Skin epidermis (tissue), 12 donors: ENCODE measurements around the gene SGPP1.
"Not testable (repeated sequence)": the region's sequence is repeated elsewhere in the genome, so short reads cannot be mapped to it uniquely, and the experiment has no call there.

Source experiments
- H3K27ac ChIP-seq, 21 experiments: fragments of 200-600 bp; sonication (generic) in 11 of 21; one replicate each; pipeline ENCODE4 v1.5.0; 2020; ENCODE audit warnings: mild to moderate bottlenecking in 3 of 21, inconsistent platforms in 2 of 21, moderate library complexity in 2 of 21
- H3K4me3 ChIP-seq, 7 experiments: fragments of 200-600 bp; sonication (generic) in 2 of 7; one replicate each; pipeline ENCODE4 v1.5.0; 2020; ENCODE audit warnings: inconsistent platforms in 2 of 7, mild to moderate bottlenecking in 2 of 7, moderate library complexity in 1 of 7

The SGPP1 gene

DNA sequence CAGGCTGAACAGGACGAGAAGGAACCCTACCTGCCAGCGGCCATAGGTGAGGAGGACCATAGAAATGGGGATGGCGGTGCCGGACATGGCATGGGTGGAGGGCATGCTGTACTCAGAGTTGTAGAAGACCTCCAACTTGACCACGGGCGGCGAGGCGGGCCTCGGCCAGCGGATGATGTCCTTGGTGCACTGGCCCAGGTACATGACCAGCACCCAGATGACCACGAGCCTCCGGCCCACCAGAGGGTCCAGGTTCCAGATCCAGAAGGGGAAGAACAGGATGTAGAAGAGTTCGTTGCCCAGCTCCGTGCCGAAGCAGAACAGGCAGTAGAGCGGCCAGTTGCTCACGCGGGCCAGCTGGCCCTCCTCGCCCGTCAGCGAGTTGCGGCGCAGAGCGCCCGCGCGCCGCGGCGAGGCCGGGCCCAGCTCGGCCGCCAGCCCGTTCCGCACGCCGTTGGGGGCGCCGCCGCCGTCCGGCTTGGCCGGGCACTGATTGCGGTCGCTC is 582 bp downstream of the SGPP1 start:
- Histone ChIP-seq H3K4me3 (peak overlapping the region; percentile 83 to 99 (median 89)), H3K27ac (peak overlapping the region; percentile 74 to 94 (median 87))

DNA sequence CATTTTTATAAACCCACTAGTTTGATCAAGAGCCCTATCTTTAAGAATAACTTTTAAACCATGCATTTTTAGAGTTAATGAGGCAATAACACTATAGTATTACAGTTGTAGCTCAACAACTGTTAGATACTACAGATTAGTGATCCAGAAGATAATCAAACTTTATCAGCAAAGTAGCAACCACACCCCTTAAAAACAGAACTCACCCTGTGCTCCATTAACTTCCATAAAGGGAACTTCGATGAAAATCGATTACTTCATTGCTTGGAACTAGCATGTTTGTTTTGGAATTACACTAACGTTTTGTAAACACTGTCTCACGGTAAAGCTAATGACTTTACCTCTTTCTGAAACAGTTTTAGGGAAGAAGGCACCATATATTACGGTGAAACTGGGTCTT is 1.4 kb downstream of the SGPP1 start:
- Histone ChIP-seq H3K4me3 (peak overlapping the region; percentile 83 to 99 (median 89)), H3K27ac (peak overlapping the region in 10 of 21 experiments; percentile 79 to 94 (median 86))

DNA sequence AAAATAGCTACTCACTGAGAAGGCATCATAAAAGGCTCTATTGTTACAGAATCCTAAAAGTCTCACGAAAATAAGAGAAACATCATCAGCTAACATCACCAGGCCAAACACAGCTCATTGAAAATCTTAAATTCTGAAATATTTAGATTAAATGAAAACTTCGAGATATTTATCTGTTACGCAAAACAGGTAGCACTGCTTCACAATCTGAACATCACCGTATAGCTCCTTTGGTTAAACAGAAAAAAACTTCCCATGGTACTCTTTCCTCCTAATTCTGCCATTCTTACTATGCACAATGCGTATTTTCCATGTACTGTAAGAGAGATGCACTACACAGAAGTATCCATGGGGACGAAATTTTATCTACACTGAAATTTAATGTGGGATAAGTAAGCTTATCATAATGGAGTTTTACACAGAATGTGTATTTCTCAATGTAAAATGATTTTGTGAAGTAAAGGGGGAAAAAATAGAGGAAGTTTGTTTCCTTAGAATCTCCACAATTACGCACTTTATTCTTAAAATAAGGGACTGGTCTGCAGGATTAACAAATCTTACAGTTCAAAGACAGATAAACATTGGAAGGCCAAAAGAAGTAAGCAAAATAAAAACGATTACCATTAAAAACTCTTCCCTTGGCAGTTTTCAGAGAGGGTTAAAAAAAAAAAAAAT is 1.9 kb downstream of the SGPP1 start:
- Histone ChIP-seq H3K27ac (peak overlapping the region in 3 of 21 experiments; percentile 85 to 94 (median 87)), H3K4me3 (peak overlapping the region; percentile 8 to 99 (median 89))

DNA sequence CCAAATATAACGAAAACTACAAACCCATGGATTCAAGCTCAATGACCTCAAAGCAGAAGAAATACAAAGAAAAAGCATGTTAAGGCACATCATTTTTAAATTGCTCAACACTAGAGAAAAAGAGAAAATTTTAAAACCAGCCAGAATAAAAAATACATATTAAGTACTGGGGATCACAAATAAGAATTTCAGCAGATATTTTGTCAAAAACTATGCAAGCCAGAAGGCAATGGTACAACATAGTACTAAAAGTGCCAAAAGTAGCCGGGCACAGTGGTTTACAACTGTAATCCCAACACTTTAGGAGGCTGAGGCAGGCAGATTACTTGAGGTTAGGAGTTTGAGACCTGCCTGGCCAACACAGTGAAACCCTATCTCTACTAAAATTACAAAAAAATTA is 10.2 kb downstream of the SGPP1 start:
- Histone ChIP-seq H3K4me3 (no peak overlapping the region), H3K27ac (no peak overlapping the region)

DNA sequence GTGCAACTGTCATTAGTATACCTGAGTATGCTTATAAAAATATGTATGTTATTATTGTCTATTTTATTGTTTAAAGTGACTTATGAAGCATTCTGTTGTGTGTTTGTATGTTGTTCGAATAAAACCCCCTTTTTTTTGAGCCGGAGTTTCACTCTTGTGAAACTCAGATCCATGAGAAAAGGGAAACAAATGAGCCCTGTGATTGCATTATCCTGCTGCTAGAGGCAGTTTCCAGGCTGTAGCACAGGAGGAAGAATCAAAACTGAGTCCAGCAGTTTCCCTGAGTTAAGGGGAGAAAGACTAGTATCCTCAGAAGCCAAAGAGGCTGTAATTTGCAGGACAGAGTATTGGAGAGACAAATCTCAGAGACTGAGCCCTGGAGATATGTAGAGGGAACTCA is 12.5 kb downstream of the SGPP1 start:
- no peak overlapping the region for H3K27ac ChIP-seq
- no peak overlapping the region for H3K4me3 ChIP-seq

DNA sequence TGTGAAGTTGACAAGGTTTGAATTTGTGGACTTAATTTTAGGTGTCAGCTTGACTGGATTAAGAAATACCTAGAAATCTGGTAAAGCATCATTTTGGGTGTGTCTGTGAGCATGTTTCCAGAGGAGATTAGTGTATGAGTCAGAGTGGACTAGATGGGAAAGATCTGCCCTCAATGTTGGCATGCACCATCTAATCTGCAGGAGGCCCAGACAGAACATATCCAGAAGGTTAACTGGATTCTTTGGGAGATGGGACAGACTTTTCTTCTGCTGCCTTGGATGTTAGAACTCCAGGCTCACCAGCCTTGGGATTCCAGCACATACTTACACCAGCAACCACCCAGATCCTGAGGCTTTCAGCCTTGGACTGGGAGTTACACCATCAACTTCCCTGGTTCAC is 14.1 kb downstream of the SGPP1 start:
- Histone ChIP-seq H3K27ac (no peak overlapping the region), H3K4me3 (no peak overlapping the region)

DNA sequence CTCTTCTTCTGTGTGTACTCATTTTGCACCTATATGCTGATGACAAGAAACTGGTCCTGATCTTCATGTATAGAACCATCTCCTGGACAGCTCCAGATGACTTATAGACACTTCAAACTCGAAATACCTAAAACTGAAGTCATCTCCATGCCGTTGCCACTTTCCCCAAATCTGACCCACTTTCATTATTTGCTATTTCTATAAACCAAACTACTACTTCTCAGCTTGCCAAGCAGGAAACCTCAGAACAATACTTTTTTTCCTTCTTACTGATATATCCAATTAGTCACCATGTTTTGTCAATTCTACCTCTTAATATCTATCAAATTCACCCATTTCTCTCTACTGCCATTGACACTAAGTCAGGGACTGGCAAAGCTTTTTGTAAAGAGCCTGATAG is 14.8 kb downstream of the SGPP1 start:
- H3K27ac ChIP-seq: no peak overlapping the region
- no peak overlapping the region for H3K4me3 ChIP-seq

DNA sequence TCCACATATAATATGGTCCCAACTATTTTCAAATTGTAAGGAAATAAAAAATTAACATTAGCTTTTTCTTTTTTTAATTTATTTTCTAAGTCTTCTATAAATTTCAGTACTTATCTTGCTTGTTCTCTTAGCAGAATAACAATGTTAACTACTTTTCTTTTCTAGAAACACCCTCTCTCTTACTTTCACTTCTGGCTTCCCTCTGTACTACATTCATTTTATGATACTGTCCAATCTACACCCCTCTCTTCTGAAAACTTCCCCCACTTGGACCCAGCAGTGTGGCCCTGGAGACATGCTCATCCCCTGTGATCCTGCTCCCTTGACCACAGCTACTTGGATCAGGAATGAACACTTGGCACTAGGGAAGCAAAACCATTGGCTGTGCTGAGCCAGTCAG is 15.7 kb downstream of the SGPP1 start:
- no peak overlapping the region for H3K4me3 ChIP-seq
- no peak overlapping the region for H3K27ac ChIP-seq

DNA sequence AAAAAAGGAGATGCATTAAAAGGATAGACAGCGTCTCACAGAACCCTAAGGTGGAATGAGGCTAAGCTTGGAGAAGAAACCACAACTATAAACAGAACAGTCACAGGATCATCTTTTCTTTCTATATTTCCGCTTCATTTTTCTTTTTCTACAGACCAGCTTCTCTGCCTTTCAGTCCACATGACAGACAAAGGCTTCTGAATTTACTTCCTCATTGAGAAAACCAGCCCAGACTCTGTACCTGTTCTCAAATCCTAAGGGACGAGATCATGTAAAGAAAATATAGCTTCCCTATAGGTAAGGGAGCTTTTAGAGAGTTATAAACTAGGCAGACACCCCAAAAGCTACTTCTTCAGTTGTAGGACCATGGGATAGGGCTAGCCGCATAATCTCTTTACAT is 17.4 kb downstream of the SGPP1 start:
- Histone ChIP-seq H3K4me3 (no peak overlapping the region), H3K27ac (no peak overlapping the region)

DNA sequence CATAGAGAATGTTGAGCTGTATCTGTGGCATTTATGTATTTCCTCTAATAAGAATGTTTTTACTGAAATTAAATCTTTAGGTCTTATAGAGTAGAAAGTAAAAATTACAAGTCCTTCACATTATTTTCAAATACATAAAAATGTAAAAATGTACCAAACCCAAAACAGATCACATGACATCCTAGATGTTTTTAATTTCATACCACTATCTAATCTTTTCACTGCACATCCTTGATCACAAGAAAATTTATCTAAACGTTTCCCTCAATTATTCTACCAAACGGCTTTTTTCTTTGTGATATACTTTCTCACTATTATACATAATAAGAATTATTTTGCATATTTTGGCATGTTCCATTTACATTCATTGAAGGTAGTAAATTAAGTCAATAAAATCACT is 18.3 kb downstream of the SGPP1 start:
- no peak overlapping the region for H3K4me3 ChIP-seq
- no peak overlapping the region for H3K27ac ChIP-seq

DNA sequence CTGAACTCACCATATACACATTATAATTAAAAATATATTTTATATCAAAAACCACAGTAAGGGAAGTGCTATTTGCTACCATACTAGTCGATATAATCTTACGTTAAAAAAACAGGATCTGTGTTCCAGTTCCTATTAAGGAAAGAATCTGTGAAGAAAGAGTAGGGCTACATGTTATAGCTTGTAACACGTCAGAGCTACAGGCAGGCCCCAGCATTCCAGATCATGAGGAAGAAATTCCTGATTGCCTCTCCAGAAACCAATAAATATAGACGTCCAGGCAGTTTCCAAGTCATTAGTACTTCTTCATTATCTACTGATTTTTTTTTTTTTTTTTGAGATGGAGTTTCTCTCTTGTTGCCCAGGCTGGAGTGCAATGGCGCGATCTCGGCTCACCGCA is 20.6 kb downstream of the SGPP1 start:
- H3K27ac ChIP-seq: no peak overlapping the region
- no peak overlapping the region for H3K4me3 ChIP-seq

DNA sequence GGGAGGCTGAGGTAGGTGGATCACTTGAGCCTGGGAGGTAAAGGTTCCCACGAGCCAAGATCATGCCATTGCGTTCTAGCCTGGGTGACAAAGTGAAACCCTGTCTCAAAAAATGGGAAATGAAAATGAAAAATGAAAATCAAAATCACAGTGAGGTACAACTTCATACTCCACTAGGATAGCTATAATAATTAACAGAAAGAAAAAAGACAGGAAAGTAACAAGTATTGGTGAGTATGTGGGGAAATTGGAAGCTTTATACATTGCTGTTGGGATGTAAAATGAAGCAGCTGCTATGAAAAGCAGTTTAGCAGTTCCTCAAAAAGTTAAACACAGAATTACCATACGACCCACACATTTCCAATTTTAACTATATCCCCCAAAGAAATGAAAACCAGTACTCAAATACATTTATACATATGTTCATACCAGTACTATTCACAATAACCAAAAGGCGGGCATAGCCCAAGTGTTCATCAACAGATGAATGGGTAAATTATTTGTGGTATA is 22.2 kb downstream of the SGPP1 start:
- H3K27ac ChIP-seq: no peak overlapping the region
- no peak overlapping the region for H3K4me3 ChIP-seq

DNA sequence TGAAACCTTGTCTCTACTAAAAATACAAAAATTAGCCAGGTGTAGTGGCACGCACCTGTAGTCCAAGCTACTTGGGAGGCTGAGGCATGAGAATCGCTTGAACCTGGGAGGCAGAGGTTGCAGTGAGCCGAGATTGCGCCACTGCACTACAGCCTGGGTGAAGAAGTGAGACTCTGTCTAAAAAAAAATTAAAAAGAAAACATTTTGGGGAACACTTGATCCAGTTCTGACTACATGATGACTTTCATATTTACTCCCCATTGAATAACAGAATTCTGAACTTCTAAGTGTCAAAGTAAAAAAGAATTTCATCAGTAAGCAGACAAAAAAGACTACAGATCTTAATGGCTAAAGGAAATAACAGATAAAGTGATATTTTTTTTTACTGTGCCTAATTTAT is 25.3 kb downstream of the SGPP1 start:
- not testable (repeated sequence) for H3K4me3 ChIP-seq, H3K27ac ChIP-seq

DNA sequence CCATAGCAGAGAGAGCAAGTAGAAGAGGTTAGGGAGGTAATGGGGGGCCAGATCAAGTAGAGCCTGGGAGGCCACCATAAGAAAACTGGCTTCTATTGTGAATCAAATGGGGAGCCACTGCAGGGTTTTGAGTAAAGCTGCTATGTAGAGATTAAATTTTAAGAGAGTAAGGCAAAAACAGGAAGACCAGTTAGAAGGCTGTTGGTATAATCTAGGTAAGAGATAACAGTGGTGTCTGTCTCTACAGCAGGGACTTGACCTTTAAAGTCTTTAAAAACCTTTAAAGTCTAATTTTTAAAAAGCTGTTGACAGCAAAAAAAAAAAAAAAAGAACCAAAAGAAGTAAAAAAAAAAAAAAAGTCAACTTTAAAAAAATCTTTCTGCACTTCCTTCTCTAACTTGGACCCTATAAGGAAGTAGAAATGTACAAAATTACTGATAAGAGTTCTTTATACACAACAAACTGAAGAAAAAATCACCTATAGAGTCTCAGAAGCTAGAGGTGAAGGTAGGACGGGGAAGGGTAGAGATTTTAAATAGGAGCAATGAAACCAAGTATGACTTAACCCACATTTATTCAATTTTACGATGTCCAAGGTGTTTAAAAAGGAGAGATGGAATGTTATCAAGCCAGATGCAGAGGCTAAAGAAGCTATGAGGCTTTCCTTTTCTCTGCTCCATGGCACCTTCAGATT is 26.1 kb downstream of the SGPP1 start:
- no peak overlapping the region for H3K4me3 ChIP-seq
- H3K27ac ChIP-seq: peak overlapping the region in 2 of 21 experiments; percentile 23 to 51

DNA sequence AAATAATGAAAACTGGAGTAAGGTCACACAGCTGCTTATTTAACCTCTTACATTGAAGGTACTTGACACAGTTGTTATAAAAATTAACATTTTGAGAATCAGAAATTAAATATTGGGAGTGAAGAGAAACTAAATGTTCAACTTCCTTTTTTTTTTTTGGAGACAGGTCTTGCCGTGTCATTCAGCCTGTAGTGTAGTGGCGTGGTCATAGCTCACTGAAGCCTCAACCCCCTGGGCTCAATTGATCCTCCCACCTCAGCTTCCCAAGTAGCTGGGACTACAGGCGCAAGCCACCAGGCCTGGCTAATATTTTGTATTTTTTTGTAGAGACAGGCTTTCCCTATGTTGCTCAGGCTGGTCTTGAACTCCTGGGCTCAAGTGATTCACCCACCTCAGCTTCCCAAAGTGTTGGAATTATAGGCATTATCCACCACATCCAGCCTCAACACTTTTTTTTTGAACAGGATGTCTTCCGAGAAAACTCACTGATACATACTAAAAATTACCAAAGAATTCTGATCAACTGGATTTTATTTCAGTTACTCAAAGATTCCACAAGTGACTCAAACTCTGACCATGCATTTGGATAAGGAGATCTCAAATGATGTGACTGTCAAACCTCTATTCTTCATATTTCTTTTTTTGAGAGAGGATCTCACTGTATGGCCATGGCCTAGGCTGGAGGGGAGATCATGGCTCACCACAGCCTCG is 35.4 kb downstream of the SGPP1 start:
- H3K4me3 ChIP-seq: no peak overlapping the region

DNA sequence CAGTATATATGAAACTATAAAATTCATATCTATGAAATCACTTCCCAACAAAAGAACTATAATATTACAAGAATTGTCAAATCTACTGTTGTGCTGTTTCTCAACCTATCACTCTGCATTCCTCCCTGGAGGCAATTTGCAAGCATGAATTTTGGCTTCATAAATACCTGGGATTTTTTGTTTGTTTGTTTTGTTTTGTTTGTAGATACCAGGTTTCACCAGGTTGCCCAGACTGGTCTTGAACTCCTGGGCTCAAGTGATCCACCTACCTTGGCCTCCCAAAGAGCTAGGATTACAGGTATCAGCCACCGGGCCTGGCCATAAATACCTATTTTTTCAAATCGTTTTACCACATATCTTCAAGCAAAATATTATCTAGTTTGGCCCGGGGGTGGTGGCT is 38.7 kb downstream of the SGPP1 start:
- no peak overlapping the region for H3K4me3 ChIP-seq

More for the DNA sequence above, 35.4 kb downstream of the SGPP1 start:
- H3K27ac ChIP-seq: no peak overlapping the region

DNA sequence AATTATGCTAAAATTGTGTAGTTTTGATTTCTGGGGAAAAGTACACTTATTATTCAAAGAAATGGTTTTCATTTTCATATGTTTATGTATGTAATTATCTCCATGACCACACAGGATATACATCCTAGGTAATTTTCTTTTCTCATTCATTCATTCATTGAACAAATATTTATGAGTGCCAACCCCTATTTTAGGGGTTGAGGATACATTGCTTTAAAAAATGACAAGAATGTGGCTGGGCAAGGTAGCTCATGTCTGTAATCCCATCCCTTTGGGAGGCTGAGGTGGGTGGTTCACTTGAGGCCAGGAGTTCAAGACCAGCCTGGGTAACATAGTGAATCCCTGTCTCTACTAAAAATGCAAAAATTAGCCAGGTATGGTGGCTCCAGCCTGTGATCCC is 40.9 kb downstream of the SGPP1 start:
- no peak overlapping the region for H3K27ac ChIP-seq
- no peak overlapping the region for H3K4me3 ChIP-seq

More for the DNA sequence above, 38.7 kb downstream of the SGPP1 start:
- no peak overlapping the region for H3K27ac ChIP-seq

DNA sequence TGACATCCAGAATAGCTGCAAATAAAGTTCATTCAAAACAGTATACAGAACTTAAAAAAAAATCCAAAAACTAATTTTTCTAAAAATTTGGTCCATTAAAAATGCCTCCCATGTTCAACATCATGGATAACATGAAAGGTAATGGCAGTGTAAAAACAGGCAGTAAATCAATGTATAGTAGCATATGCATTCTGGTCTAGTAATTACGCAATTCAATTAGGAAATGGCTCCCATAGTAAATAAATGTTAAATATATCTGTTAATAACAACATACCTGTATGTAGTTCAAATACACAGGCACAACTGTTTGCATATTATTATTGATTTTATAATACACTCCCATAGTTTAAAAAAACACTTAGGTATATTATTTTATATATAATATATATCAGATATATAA is 42.5 kb downstream of the SGPP1 start:
- no peak overlapping the region for H3K27ac ChIP-seq
- H3K4me3 ChIP-seq: no peak overlapping the region

DNA sequence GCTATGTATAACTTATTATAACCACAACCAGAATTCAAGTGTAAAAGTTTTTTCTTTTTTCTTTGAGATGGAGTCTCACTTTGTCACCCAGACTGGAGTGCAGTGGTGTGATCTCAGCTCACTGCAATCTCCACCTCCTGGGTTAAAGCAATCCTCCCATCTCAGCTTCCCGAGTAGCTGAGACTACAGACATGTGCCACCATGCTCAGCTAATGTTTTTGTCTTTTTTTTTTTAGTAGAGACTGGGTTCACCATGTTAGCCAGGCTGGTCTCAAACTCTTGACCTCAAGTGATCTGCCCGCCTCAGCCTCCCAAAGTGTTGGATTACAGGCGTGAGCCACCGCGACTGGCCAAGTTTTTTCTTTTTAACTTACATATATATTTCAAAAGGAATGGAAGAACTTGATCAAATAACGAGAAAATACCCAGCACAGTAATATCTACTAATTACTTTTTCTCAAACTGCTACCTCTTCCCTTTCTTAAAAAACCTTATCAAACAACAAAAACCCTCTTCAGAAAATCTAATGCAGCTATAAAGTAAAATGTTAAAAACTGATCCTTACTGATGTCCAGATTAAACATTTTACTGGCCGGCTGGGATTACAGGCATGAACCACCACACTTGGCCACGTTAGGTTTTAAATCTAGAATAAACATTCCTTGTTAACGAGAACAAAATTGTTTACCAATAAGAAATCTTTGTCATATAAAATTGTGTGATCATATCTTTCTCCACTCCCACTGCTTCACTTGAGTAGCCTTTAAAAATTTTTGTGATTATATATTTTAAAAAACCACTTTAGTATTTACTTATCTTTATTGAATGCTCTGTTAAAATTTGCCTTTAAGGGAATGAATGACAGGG is 44.9 kb downstream of the SGPP1 start:
- Histone ChIP-seq H3K4me3 (no peak overlapping the region), H3K27ac (no peak overlapping the region)

DNA sequence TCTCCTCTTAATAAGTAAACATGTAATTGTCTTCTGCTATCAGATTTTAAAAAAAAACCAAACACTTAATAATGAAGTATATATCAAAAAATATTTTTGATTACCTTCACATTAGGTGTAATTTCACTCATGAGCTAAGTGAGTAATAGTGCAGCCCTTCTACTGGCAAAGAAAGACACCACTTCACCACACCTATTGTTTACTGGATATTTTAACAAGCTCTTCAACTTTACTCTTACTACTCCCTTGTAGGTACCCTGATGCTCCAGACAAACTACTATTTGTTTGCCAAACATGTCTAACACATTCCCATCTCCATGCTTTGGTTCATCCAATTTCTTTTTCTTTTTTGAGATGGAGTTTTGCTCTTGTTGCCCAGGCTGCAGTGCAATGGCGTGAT is 49.3 kb downstream of the SGPP1 start:
- H3K27ac ChIP-seq: no peak overlapping the region
- H3K4me3 ChIP-seq: no peak overlapping the region
